Heart left ventricle (tissue), 16 donors: ENCODE measurements around the gene AEBP1. TPM values are rescaled to one million over a fixed set of nuclear protein-coding genes. Genes with fewer than 3 reads are reported as not detected.

Source experiments
- ATAC-seq, 4 donors: fragments of 200-7000 bp; cut with Tn5 transposase; one replicate each; pipeline ENCODE4 v1.9.1; 2020 to 2022; ENCODE audit warnings: moderate library complexity in 4 of 4, mild to moderate bottlenecking in 3 of 4, moderate number of reproducible peaks in 1 of 4
- DNase-seq, 5 donors: peaks; one replicate each; pipeline ENCODE4 v3.0.0-alpha.2; 2020
- H3K27ac ChIP-seq, 12 donors: fragments of 200-600 bp; sonication (generic) in 4 of 12; one replicate each; pipeline versions ENCODE4 v1.5.0 to v1.8.0; 2016 to 2022; ENCODE audit warnings: mild to moderate bottlenecking in 2 of 12
- H3K27me3 ChIP-seq, 9 donors: fragments of 200-600 bp; sonication (generic) in 2 of 9; one replicate each; pipeline versions ENCODE4 v1.5.1 to v1.8.0; 2016 to 2022; ENCODE audit warnings: mild to moderate bottlenecking in 3 of 9
- H3K36me3 ChIP-seq, 9 donors: fragments of 200-600 bp; sonication (generic) in 2 of 9; one replicate each; pipeline versions ENCODE4 v1.5.0 to v1.8.0; 2018 to 2022; ENCODE audit warnings: mild to moderate bottlenecking in 2 of 9
- H3K4me1 ChIP-seq, 12 donors: fragments of 200-600 bp; sonication (generic) in 4 of 12; one replicate each; pipeline versions ENCODE4 v1.5.0 to v1.8.0; 2016 to 2022; ENCODE audit warnings: mild to moderate bottlenecking in 3 of 12
- H3K4me3 ChIP-seq, 12 donors: fragments of 200-600 bp; sonication (generic) in 4 of 12; one replicate each; pipeline versions ENCODE4 v1.5.0 to v1.8.0; 2017 to 2022; ENCODE audit warnings: mild to moderate bottlenecking in 9 of 12, moderate library complexity in 4 of 12
- H3K9me3 ChIP-seq, 12 donors: fragments of 200-600 bp; sonication (generic) in 4 of 12; one replicate each; pipeline versions ENCODE4 v1.5.0 to v1.8.0; 2016 to 2022; ENCODE audit warnings: mild to moderate bottlenecking in 1 of 12
- CTCF ChIP-seq, 12 donors: fragments of 200-600 bp; sonication (generic) in 4 of 12; IDR thresholded peaks; one replicate each; pipeline versions ENCODE4 v1.5.0 to v1.8.0; 2018 to 2022; ENCODE audit warnings: antibody characterized with exemption in 12 of 12, mild to moderate bottlenecking in 5 of 12
- POLR2A ChIP-seq, 2 donors: fragments of 450-650 bp; IDR thresholded peaks; one replicate each; pipeline ENCODE4 v1.6.1; 2017; ENCODE audit warnings: antibody characterized with exemption in 2 of 2, mild to moderate bottlenecking in 2 of 2, moderate library complexity in 2 of 2
- WGBS, 4 donors: extraction: QIAGEN DNeasy Blood & Tissue Kit in 2 of 4; methylation state at CpG; one replicate each; pipeline versions ENCODE4 v1.1.5 to v1.1.7; 2013 to 2018; 5-methylcytosine and 5-hydroxymethylcytosine counted together
- intact Hi-C, 10 donors: fragments of 100-400 bp; cut with DNase I; formaldehyde crosslinking; loops; one replicate each; pipeline versions ENCODE4 v1.11.1 to v1.14.2; 2022
- polyA plus RNA-seq, 2 donors: library from polyadenylated mRNA; stranded (reverse); fragments of 200-250 nt; gene quantifications; one replicate each; pipeline ENCODE4 v1.2.3, GENCODE V29; 2013
- total RNA-seq, 9 donors: library from RNA; depleted of rRNA in 2 of 9; stranded (reverse); fragments of >200 nt in 2 of 9; fragmentation: NEBNext Ultra II Directional in 3 of 9; extraction: Animal tissue kit (Norgen Biotek cat#: 25700) in 3 of 9; gene quantifications; one replicate each; pipeline versions ENCODE4 v1.1.0 to v1.2.4, GENCODE V29; 2016 to 2023
- donor health status: ischemic (EF 13 %, LVEDD 7.1; RV severe dilation, severe dysfunction).
- donor health status: healthy with polysubstance abuse.
- donor health status: DM: no; HTN: yes; CAD: no.
- donor health status: DM: no; HTN: no; CAD: no.
- donor health status: ischemic (EF 25% LVEDD 6.9; RV normal size, moderate dysfunction).
- donor health status: ischemic (EF 25% LVEDD 5.7; RV mildly dilated, moderate dysfunction).
- donor health status: healthy.
- donor health status: DM: yes; HTN: yes; CAD: no.
- donor health status: ischemic (EF 35%, LVEDD 5.7; RV mildly dilated, moderate dysfunction).
- donor health status: nonischemic (EF 11% LVEDD 7.7; RV severe dilation, severe dysfunction).
- donor health status: DM: yes; HTN: yes; CAD: no.
- donor health status: PGD.
- donor health status: ischemic (EF 29% LVEDD 5.4; RV normal size, mild dysfunction).
- donor health status: nonischemic (EF 23%, LVEDD 6.1; RV moderate dilation, normal function).

AEBP1 gene
- total and polyA plus RNA-seq, 11 donors = 10.9 to 51.1 (median 23.2) TPM

- Histone ChIP-seq H3K27me3 (peaks cover 0 to 4% (median 0%) of the 10 kb centered on the region in 9 donors), H3K4me1 (peaks cover 0 to 6% (median 4%) of the 10 kb centered on the region in 12 donors), H3K27ac (no peak overlapping the region), H3K36me3 (no peaks in the 10 kb centered on the region), H3K4me3 (no peak overlapping the region), H3K9me3 (no peaks in the 10 kb centered on the region)
- DNase-seq (no peak), ATAC-seq (no peak)
- no peak for TF ChIP-seq POLR2A (IDR thresholded peaks at IDR 0.05)
- TF ChIP-seq CTCF (IDR thresholded peaks at IDR 0.05) = no peak
- intact Hi-C loops = loop anchor here in 1 of 10 donors (5.0 kb wide), 1 partner anchor 41 kb away; no protein-coding TSS in a partner anchor
- 76 to 90% (median 86%) methylated on average over 12 to 16 of the region's 16 CpGs for WGBS, 4 donors
These were observed 47.1 kb downstream of the AEBP1 start for GRCh38 chr7:44150966-44151941.

- Histone ChIP-seq H3K27ac (no peak overlapping the region), H3K4me3 (no peak overlapping the region), H3K4me1 (no peaks in the 10 kb centered on the region), H3K9me3 (no peaks in the 10 kb centered on the region), H3K27me3 (no peaks in the 10 kb centered on the region), H3K36me3 (no peaks in the 10 kb centered on the region)
- DNase-seq = no peak
- 89 to 97% (median 96%) methylated on average over 9 of the region's 9 CpGs for WGBS, 4 donors
- TF ChIP-seq POLR2A (IDR thresholded peaks at IDR 0.05) = no peak
- TF ChIP-seq CTCF (IDR thresholded peaks at IDR 0.05) = no peak
- no peak for ATAC-seq
- intact Hi-C loops = loop anchor here in 1 of 10 donors (5.0 kb wide), 1 partner anchor 40 kb away; no protein-coding TSS in a partner anchor
These were observed 47.8 kb downstream of the AEBP1 start for GRCh38 chr7:44151956-44152355.

- Histone ChIP-seq H3K4me3 (no peak overlapping the region), H3K4me1 (no peaks in the 10 kb centered on the region), H3K9me3 (no peaks in the 10 kb centered on the region), H3K36me3 (no peaks in the 10 kb centered on the region), H3K27ac (no peak overlapping the region), H3K27me3 (no peaks in the 10 kb centered on the region)
- ATAC-seq (peak in 3 of 4 donors; percentile 29 to 60 (median 57)), DNase-seq (no peak)
- 63 to 84% (median 80%) methylated on average over 11 to 22 of the region's 22 CpGs for WGBS, 4 donors
- TF ChIP-seq CTCF (IDR thresholded peaks at IDR 0.05) (peak in 2 of 12 donors; percentile 4 to 12), POLR2A (IDR thresholded peaks at IDR 0.05) (no peak)
- intact Hi-C loops = loop anchor here in 1 of 10 donors (5.0 kb wide), 1 partner anchor 39 kb away; no protein-coding TSS in a partner anchor
These were observed 49.1 kb downstream of the AEBP1 start for GRCh38 chr7:44152971-44153947.
